H1 (cell line): Measurements from ENCODE around the gene DRD2. TPM values are rescaled to one million over a fixed set of nuclear protein-coding genes. Genes with fewer than 3 reads are reported as not detected.

ENCODE experiments used
- FOSL1 ChIP-seq: IDR thresholded peaks from 2 replicates; pipeline ENCODE4 v1.6.1; 2011; ENCODE audit warnings: mild to moderate bottlenecking, low read depth, low read length, moderate library complexity; ENCODE audit not compliant: insufficient read depth
- KDM1A ChIP-seq: fragments of 200-600, 300-600 bp; sonication (generic); IDR thresholded peaks from 2 replicates; pipeline ENCODE4 v1.7.1; 2016; ENCODE audit warnings: mild to moderate bottlenecking, low read length, borderline replicate concordance
- NANOG ChIP-seq: IDR thresholded peaks from 2 replicates; pipeline ENCODE4 v1.6.1; 2011; ENCODE audit warnings: low read length, low read depth, mild to moderate bottlenecking, inconsistent platforms; ENCODE audit not compliant: insufficient read depth, poor library complexity, severe bottlenecking
- RXRA ChIP-seq: IDR thresholded peaks from 2 replicates; pipeline ENCODE4 v1.6.1; 2011; ENCODE audit warnings: low read depth, mild to moderate bottlenecking, low read length, moderate library complexity; ENCODE audit not compliant: insufficient read depth
- SP2 ChIP-seq: IDR thresholded peaks from 2 replicates; pipeline ENCODE4 v1.6.1; 2012; ENCODE audit warnings: mild to moderate bottlenecking, low read length, inconsistent platforms
- TAF7 ChIP-seq: optimal IDR thresholded peaks from 2 replicates; pipeline ENCODE3; 2011; ENCODE audit warnings: low read depth, mild to moderate bottlenecking, inconsistent platforms, low read length, moderate library complexity, borderline replicate concordance
- polyA plus RNA-seq, 7 experiments: library from polyadenylated mRNA; depleted of rRNA in 3 of 7; stranded (reverse) in 5 of 7; unstranded in 2 of 7; fragments of >200 nt in 5 of 7; fragments of 200-250 nt in 2 of 7; gene quantifications; 1 replicate in 5 of 7; 2 replicates in 1 of 7; 4 replicates in 1 of 7; pipeline versions ENCODE4 v1.2.1 to v1.2.3, GENCODE V29; 2011 to 2013; ENCODE audit warnings: missing spikeins in 2 of 7, mixed read lengths in 2 of 7
- total RNA-seq: library from RNA; stranded (reverse); fragmentation: NEBNext Ultra II Directional; extraction: Animal tissue kit (Norgen Biotek cat#: 25700); gene quantifications from 2 replicates; pipeline ENCODE4 v1.2.1, GENCODE V29; 2021
- TF ChIP-seq, protein P1 (sequence below): fragments of 300-600 bp; sonication (generic); IDR thresholded peaks from 2 replicates; pipeline ENCODE4 v1.7.1; 2012; ENCODE audit warnings: low read length, moderate library complexity, mild to moderate bottlenecking, inconsistent platforms; ENCODE audit not compliant: insufficient replicate concordance

Gene DRD2
- total and polyA plus RNA-seq, 2 of the 8 experiments (the other 6 are each of a cell fraction or from before 2014, with no cell fraction given) = 0.26 to 0.41 TPM

DNA sequence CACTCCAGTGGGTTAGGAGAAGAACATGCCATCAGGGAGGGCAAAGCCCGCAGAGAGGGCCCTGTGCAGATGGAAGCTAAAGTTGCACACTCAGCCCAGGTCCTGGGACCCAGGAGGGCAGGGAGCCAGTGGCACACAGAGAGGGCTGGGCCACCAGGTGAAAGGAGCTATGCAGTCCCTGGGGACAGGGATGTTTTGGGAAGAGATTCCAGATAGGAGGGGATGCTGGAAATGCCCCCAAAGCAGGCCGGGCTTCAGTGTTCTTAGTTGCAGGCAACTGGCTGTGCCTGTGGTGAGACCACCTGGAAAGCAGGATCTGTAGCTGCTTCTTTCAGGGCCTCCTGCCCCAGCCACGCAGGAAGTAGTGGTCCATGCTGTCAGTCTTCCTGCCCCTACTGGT is 68.0 kb downstream of the DRD2 start (continued):
- TF ChIP-seq, protein P1, sequence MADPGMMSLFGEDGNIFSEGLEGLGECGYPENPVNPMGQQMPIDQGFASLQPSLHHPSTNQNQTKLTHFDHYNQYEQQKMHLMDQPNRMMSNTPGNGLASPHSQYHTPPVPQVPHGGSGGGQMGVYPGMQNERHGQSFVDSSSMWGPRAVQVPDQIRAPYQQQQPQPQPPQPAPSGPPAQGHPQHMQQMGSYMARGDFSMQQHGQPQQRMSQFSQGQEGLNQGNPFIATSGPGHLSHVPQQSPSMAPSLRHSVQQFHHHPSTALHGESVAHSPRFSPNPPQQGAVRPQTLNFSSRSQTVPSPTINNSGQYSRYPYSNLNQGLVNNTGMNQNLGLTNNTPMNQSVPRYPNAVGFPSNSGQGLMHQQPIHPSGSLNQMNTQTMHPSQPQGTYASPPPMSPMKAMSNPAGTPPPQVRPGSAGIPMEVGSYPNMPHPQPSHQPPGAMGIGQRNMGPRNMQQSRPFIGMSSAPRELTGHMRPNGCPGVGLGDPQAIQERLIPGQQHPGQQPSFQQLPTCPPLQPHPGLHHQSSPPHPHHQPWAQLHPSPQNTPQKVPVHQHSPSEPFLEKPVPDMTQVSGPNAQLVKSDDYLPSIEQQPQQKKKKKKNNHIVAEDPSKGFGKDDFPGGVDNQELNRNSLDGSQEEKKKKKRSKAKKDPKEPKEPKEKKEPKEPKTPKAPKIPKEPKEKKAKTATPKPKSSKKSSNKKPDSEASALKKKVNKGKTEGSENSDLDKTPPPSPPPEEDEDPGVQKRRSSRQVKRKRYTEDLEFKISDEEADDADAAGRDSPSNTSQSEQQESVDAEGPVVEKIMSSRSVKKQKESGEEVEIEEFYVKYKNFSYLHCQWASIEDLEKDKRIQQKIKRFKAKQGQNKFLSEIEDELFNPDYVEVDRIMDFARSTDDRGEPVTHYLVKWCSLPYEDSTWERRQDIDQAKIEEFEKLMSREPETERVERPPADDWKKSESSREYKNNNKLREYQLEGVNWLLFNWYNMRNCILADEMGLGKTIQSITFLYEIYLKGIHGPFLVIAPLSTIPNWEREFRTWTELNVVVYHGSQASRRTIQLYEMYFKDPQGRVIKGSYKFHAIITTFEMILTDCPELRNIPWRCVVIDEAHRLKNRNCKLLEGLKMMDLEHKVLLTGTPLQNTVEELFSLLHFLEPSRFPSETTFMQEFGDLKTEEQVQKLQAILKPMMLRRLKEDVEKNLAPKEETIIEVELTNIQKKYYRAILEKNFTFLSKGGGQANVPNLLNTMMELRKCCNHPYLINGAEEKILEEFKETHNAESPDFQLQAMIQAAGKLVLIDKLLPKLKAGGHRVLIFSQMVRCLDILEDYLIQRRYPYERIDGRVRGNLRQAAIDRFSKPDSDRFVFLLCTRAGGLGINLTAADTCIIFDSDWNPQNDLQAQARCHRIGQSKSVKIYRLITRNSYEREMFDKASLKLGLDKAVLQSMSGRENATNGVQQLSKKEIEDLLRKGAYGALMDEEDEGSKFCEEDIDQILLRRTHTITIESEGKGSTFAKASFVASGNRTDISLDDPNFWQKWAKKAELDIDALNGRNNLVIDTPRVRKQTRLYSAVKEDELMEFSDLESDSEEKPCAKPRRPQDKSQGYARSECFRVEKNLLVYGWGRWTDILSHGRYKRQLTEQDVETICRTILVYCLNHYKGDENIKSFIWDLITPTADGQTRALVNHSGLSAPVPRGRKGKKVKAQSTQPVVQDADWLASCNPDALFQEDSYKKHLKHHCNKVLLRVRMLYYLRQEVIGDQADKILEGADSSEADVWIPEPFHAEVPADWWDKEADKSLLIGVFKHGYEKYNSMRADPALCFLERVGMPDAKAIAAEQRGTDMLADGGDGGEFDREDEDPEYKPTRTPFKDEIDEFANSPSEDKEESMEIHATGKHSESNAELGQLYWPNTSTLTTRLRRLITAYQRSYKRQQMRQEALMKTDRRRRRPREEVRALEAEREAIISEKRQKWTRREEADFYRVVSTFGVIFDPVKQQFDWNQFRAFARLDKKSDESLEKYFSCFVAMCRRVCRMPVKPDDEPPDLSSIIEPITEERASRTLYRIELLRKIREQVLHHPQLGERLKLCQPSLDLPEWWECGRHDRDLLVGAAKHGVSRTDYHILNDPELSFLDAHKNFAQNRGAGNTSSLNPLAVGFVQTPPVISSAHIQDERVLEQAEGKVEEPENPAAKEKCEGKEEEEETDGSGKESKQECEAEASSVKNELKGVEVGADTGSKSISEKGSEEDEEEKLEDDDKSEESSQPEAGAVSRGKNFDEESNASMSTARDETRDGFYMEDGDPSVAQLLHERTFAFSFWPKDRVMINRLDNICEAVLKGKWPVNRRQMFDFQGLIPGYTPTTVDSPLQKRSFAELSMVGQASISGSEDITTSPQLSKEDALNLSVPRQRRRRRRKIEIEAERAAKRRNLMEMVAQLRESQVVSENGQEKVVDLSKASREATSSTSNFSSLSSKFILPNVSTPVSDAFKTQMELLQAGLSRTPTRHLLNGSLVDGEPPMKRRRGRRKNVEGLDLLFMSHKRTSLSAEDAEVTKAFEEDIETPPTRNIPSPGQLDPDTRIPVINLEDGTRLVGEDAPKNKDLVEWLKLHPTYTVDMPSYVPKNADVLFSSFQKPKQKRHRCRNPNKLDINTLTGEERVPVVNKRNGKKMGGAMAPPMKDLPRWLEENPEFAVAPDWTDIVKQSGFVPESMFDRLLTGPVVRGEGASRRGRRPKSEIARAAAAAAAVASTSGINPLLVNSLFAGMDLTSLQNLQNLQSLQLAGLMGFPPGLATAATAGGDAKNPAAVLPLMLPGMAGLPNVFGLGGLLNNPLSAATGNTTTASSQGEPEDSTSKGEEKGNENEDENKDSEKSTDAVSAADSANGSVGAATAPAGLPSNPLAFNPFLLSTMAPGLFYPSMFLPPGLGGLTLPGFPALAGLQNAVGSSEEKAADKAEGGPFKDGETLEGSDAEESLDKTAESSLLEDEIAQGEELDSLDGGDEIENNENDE = no peak
- no peak for TF ChIP-seq TAF7
- TF ChIP-seq RXRA = no peak
- no peak for TF ChIP-seq SP2
- TF ChIP-seq FOSL1 = no peak
- no peak for TF ChIP-seq KDM1A
- no peak for TF ChIP-seq NANOG
- TF ChIP-seq, all 59 proteins: peak for 0
